ENCODE measurements around the gene PLXNA4.

Gene PLXNA4

GRCh38 chr7:132533916-132534315, 42.4 kb downstream of the PLXNA4 start:
- no peak for TF ChIP-seq CTCF (IDR thresholded peaks at IDR 0.05; ENCODE audit: insufficient read depth, low read depth, low read length, missing control alignments)
- no peak overlapping the region for H3K4me3 ChIP-seq (ENCODE audit: low read depth, low read length)
- no peak for DNase-seq (ENCODE audit: low read depth)

GRCh38 chr7:132532281-132532680, 44.0 kb downstream of the PLXNA4 start:
- no peak for TF ChIP-seq CTCF (IDR thresholded peaks at IDR 0.05; ENCODE audit: insufficient read depth, low read depth, low read length, missing control alignments)
- no peak overlapping the region for H3K4me3 ChIP-seq (ENCODE audit: low read depth, low read length)
- no peak for DNase-seq (ENCODE audit: low read depth)

- no peak for TF ChIP-seq CTCF (IDR thresholded peaks at IDR 0.05; ENCODE audit: insufficient read depth, low read depth, low read length, missing control alignments)
- no peak overlapping the region for H3K4me3 ChIP-seq (ENCODE audit: low read depth, low read length)
- no peak for DNase-seq (ENCODE audit: low read depth)
Measured at GRCh38 chr7:132531562-132531961, 44.7 kb downstream of the PLXNA4 start.

- DNase-seq (ENCODE audit: low read depth) = no peak
- no peak for TF ChIP-seq CTCF (IDR thresholded peaks at IDR 0.05; ENCODE audit: insufficient read depth, low read depth, low read length, missing control alignments)
- no peak overlapping the region for H3K4me3 ChIP-seq (ENCODE audit: low read depth, low read length)
Measured at GRCh38 chr7:132528695-132529094, 47.6 kb downstream of the PLXNA4 start.

- no peak for DNase-seq (ENCODE audit: low read depth)
- H3K4me3 ChIP-seq (ENCODE audit: low read depth, low read length) = no peak overlapping the region
- TF ChIP-seq CTCF (IDR thresholded peaks at IDR 0.05; ENCODE audit: insufficient read depth, low read depth, low read length, missing control alignments) = no peak
Measured at GRCh38 chr7:132527467-132528410, 48.5 kb downstream of the PLXNA4 start.

- TF ChIP-seq CTCF (IDR thresholded peaks at IDR 0.05; ENCODE audit: insufficient read depth, low read depth, low read length, missing control alignments) = no peak
- no peak overlapping the region for H3K4me3 ChIP-seq (ENCODE audit: low read depth, low read length)
- DNase-seq (ENCODE audit: low read depth) = no peak
Measured at GRCh38 chr7:132526111-132526740, 50.0 kb downstream of the PLXNA4 start.

Measured in GM12865 (cell line).